A549 (cell line): Measurements from ENCODE around the gene L3MBTL2.

ENCODE experiments used
- BHLHE40 ChIP-seq: IDR thresholded peaks from 2 replicates; pipeline ENCODE4 v1.6.1; 2012; ENCODE audit warnings: low read depth, low read length, inconsistent platforms
- EHF ChIP-seq: fragments of 250-450 bp; sonication (Bioruptor Pico); IDR thresholded peaks from 2 replicates; pipeline ENCODE4 v1.5.0; 2020; ENCODE audit warnings: mild to moderate bottlenecking
- EP300 ChIP-seq, 2 experiments: fragments of >200 bp; sonication (Bioruptor Twin); formaldehyde crosslinking; IDR thresholded peaks; 2 replicates in 1 of 2; 3 replicates in 1 of 2; pipeline ENCODE4 v1.6.1; 2016 to 2017
- HDAC2 ChIP-seq: fragments of 200-600 bp; sonication (generic); IDR thresholded peaks from 2 replicates; pipeline ENCODE4 v1.6.1; 2016
- KDM5A ChIP-seq: fragments of 200-600 bp; sonication (generic); IDR thresholded peaks from 2 replicates; pipeline ENCODE4 v1.6.1; 2016; ENCODE audit warnings: antibody characterized with exemption, mild to moderate bottlenecking
- MAFK ChIP-seq: fragments of 450-650 bp; IDR thresholded peaks from 2 replicates; pipeline ENCODE4 v1.6.1; 2014; ENCODE audit not compliant: partially characterized antibody
- MAX ChIP-seq: IDR thresholded peaks from 2 replicates; pipeline ENCODE4 v1.6.1; 2012
- POLR2A ChIP-seq: IDR thresholded peaks from 2 replicates; pipeline ENCODE4 v1.6.1; 2012; ENCODE audit warnings: mild to moderate bottlenecking, low read length
- RAD21 ChIP-seq, 2 experiments: fragments of >200 bp in 1 of 2; sonication (Bioruptor Twin) in 1 of 2; formaldehyde crosslinking in 1 of 2; IDR thresholded peaks in 1 of 2; conservative IDR thresholded peaks in 1 of 2; 2 replicates in 1 of 2; 3 replicates in 1 of 2; pipeline ENCODE4 v1.6.1; 2012 to 2018; ENCODE audit warnings: inconsistent platforms in 1 of 2
- RCOR1 ChIP-seq: fragments of 150-350 bp; IDR thresholded peaks from 2 replicates; pipeline ENCODE4 v1.6.1; 2014; ENCODE audit warnings: antibody characterized with exemption, low read length, low read depth
- SMC3 ChIP-seq: fragments of >200 bp; sonication (Bioruptor Twin); formaldehyde crosslinking; IDR thresholded peaks from 3 replicates; pipeline ENCODE4 v1.6.1; 2018; ENCODE audit warnings: inconsistent platforms
- ZFP36 ChIP-seq: fragments of 450-650 bp; IDR thresholded peaks from 2 replicates; pipeline ENCODE4 v1.6.1; 2014; ENCODE audit warnings: borderline replicate concordance; ENCODE audit not compliant: partially characterized antibody
- TF ChIP-seq, protein P1 (sequence below): fragments of >200 bp; sonication (Bioruptor Twin); formaldehyde crosslinking; IDR thresholded peaks from 3 replicates; pipeline ENCODE4 v1.5.1; 2016

GRCh38 chr22:41180926-41181325 is 24.2 kb upstream of the L3MBTL2 start:
- TF ChIP-seq, protein P1, sequence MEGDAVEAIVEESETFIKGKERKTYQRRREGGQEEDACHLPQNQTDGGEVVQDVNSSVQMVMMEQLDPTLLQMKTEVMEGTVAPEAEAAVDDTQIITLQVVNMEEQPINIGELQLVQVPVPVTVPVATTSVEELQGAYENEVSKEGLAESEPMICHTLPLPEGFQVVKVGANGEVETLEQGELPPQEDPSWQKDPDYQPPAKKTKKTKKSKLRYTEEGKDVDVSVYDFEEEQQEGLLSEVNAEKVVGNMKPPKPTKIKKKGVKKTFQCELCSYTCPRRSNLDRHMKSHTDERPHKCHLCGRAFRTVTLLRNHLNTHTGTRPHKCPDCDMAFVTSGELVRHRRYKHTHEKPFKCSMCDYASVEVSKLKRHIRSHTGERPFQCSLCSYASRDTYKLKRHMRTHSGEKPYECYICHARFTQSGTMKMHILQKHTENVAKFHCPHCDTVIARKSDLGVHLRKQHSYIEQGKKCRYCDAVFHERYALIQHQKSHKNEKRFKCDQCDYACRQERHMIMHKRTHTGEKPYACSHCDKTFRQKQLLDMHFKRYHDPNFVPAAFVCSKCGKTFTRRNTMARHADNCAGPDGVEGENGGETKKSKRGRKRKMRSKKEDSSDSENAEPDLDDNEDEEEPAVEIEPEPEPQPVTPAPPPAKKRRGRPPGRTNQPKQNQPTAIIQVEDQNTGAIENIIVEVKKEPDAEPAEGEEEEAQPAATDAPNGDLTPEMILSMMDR, result no peak
- no peak for TF ChIP-seq POLR2A
- no peak for TF ChIP-seq MAFK
- no peak for TF ChIP-seq SMC3
- no peak for TF ChIP-seq KDM5A
- no peak for TF ChIP-seq EHF (CRISPR knock-in tag)
- no peak for TF ChIP-seq RAD21 (conservative IDR thresholded peaks at IDR 0.05 in 1 of 2, IDR thresholded peaks at IDR 0.05 in 1 of 2)
- TF ChIP-seq EP300 (IDR thresholded peaks at IDR 0.05), result no peak
- TF ChIP-seq MAX, result no peak
- TF ChIP-seq RCOR1, result no peak
- TF ChIP-seq BHLHE40, result no peak
- TF ChIP-seq ZFP36, result no peak
- no peak for TF ChIP-seq HDAC2
